ENCODE data around the gene GRB2. TPM values are rescaled to one million over a fixed set of nuclear protein-coding genes. Genes with fewer than 3 reads are reported as not detected.

GRB2 gene
- polyA plus RNA-seq, 3 donors = 164 to 338 (median 262) TPM

- H4K20me1 ChIP-seq (ENCODE audit: insufficient read depth, low read length) = peaks cover 100% of the 10 kb centered on the region
- H3K4me1 Mint-ChIP-seq = peaks cover 76% of the 10 kb centered on the region
- peak overlapping the region in 1 of 2 donors; percentile 28 for H3K27ac ChIP-seq (ENCODE audit: low read depth in 1 of 2, low read length in 2 of 2)
- H3K36me3 Mint-ChIP-seq = peaks cover 39 to 59% of the 10 kb centered on the region in 2 donors
- intact Hi-C loops (cut with micrococcal nuclease) = loop anchor here in 1 of 2 donors (5.0 to 10.0 kb wide), 2 partner anchors 48 to 105 kb away; partner anchors contain the start of gene SLC25A19
- H3K36me3 ChIP-seq (replicated peaks in 1 of 2; ENCODE audit: control insufficient read depth in 1 of 2, insufficient read depth in 2 of 2, low read length in 2 of 2) = peaks cover 26 to 56% of the 10 kb centered on the region in 2 donors
- H3K27me3 ChIP-seq (ENCODE audit: control insufficient read depth in 2 of 2, insufficient read depth in 2 of 2, low read length in 2 of 2) = no peaks in the 10 kb centered on the region
- no peak for DNase-seq
- H3K9ac ChIP-seq (ENCODE audit: insufficient read depth, low read length, poor library complexity, severe bottlenecking) = no peak overlapping the region
- no peak overlapping the region for H3K4me2 ChIP-seq (replicated peaks; ENCODE audit: extremely low read depth, low read length, poor library complexity, severe bottlenecking)
- no peaks in the 10 kb centered on the region for H3K9me3 ChIP-seq (replicated peaks in 1 of 2; ENCODE audit: control insufficient read depth in 1 of 2, insufficient read depth in 1 of 2, low read length in 2 of 2)
- no peak overlapping the region for H3K4me3 Mint-ChIP-seq
- H3K27me3 Mint-ChIP-seq (ENCODE audit: low read depth in 3 of 3) = no peaks in the 10 kb centered on the region
- peaks cover 100% of the 10 kb centered on the region for H3K79me2 ChIP-seq (ENCODE audit: insufficient read depth, low read length)
- H3K4me3 ChIP-seq (replicated peaks in 1 of 3; ENCODE audit: low read depth in 2 of 3, low read length in 3 of 3) = no peak overlapping the region
- H3K4me1 ChIP-seq (ENCODE audit: control insufficient read depth in 1 of 2, insufficient read depth in 2 of 2, low read length in 2 of 2) = peaks cover 45 to 69% of the 10 kb centered on the region in 2 donors
- TF ChIP-seq CTCF (IDR thresholded peaks at IDR 0.05) = no peak
- no peak overlapping the region for H2AFZ ChIP-seq (ENCODE audit: insufficient read depth, low read depth, low read length, poor library complexity, severe bottlenecking)
- H3K9me3 Mint-ChIP-seq = no peaks in the 10 kb centered on the region
- WGBS (ENCODE audit: insufficient coverage) = no CpG with 5 or more reads among the region's 3 CpGs
- peak overlapping the region in 1 of 7 donors; percentile 57 for H3K27ac Mint-ChIP-seq
Observed at GRCh38 chr17:75392559-75392958, 12.9 kb downstream of the GRB2 start.

- Mint-ChIP-seq H3K36me3 (peaks cover 51 to 70% of the 10 kb centered on the region in 2 donors), H3K9me3 (no peaks in the 10 kb centered on the region), H3K27me3 (ENCODE audit: low read depth in 3 of 3) (no peaks in the 10 kb centered on the region), H3K4me3 (no peak overlapping the region), H3K27ac (peak overlapping the region in 2 of 7 donors; percentile 69 to 83), H3K4me1 (peaks cover 65% of the 10 kb centered on the region)
- TF ChIP-seq CTCF (IDR thresholded peaks at IDR 0.05) = no peak
- Histone ChIP-seq H3K27ac (ENCODE audit: low read depth in 1 of 2, low read length in 2 of 2) (peak overlapping the region in 1 of 2 donors; percentile 59), H3K36me3 (replicated peaks in 1 of 2; ENCODE audit: control insufficient read depth in 1 of 2, insufficient read depth in 2 of 2, low read length in 2 of 2) (peaks cover 33 to 72% of the 10 kb centered on the region in 2 donors), H3K79me2 (ENCODE audit: insufficient read depth, low read length) (peaks cover 100% of the 10 kb centered on the region), H4K20me1 (ENCODE audit: insufficient read depth, low read length) (peaks cover 100% of the 10 kb centered on the region), H3K4me2 (replicated peaks; ENCODE audit: extremely low read depth, low read length, poor library complexity, severe bottlenecking) (no peak overlapping the region), H3K9me3 (replicated peaks in 1 of 2; ENCODE audit: control insufficient read depth in 1 of 2, insufficient read depth in 1 of 2, low read length in 2 of 2) (no peaks in the 10 kb centered on the region), H3K4me1 (ENCODE audit: control insufficient read depth in 1 of 2, insufficient read depth in 2 of 2, low read length in 2 of 2) (peaks cover 34 to 55% of the 10 kb centered on the region in 2 donors), H3K27me3 (ENCODE audit: control insufficient read depth in 2 of 2, insufficient read depth in 2 of 2, low read length in 2 of 2) (no peaks in the 10 kb centered on the region), H3K9ac (ENCODE audit: insufficient read depth, low read length, poor library complexity, severe bottlenecking) (no peak overlapping the region), H3K4me3 (replicated peaks in 1 of 3; ENCODE audit: low read depth in 2 of 3, low read length in 3 of 3) (no peak overlapping the region), H2AFZ (ENCODE audit: insufficient read depth, low read depth, low read length, poor library complexity, severe bottlenecking) (no peak overlapping the region)
- WGBS (ENCODE audit: insufficient coverage) = 100% methylated on average over 1 of the region's 3 CpGs
- no peak for DNase-seq
- intact Hi-C loops (cut with micrococcal nuclease) = loop anchor here in 1 of 2 donors (5.0 to 10.0 kb wide), 2 partner anchors 46 to 104 kb away; partner anchors contain the start of gene SLC25A19
Observed at GRCh38 chr17:75390982-75391381, 14.5 kb downstream of the GRB2 start.
